ENCODE measurements around the gene HRC. TPM values are rescaled to one million over a fixed set of nuclear protein-coding genes. Genes with fewer than 3 reads are reported as not detected.

Gene HRC
- total RNA-seq = not detected

GRCh38 chr19:49155005-49155819 is at the start of gene HRC:
TSS of gene HRC (minus strand) at chr19:49155396. CDS start at chr19:49155237, 159 bp downstream.
- no peak within 1 kb of the TSS for H3K4me3 Mint-ChIP-seq
- H3K36me3 Mint-ChIP-seq (ENCODE audit: low read depth) = no peaks in the 10 kb centered on the region
- DNase-seq (no peak), ATAC-seq (no peak)
- ChIA-PET CTCF (interaction anchor here (1.5 kb wide), 1 partner anchor 44 kb away, joined by 4 read pairs; no protein-coding TSS in a partner anchor), POLR2A (interaction anchor here (0.6 kb wide), 1 partner anchor 12 kb away, joined by 3 read pairs; no protein-coding TSS in a partner anchor)
- H3K9me3 Mint-ChIP-seq (ENCODE audit: insufficient read depth) = peaks cover 4% of the 10 kb centered on the region
- peaks cover 59% of the 10 kb centered on the region for H3K27me3 Mint-ChIP-seq (ENCODE audit: low read depth)
- H3K4me1 Mint-ChIP-seq (ENCODE audit: low read depth) = peaks cover 23% of the 10 kb centered on the region
- H3K27ac Mint-ChIP-seq = no peak within 1 kb of the TSS

- DNase-seq = no peak
- no peak for ATAC-seq
- H3K4me1 Mint-ChIP-seq (ENCODE audit: low read depth) = peaks cover 8% of the 10 kb centered on the region
- ChIA-PET CTCF (interaction anchor here (2.1 kb wide), 1 partner anchor 104 kb away, joined by 5 read pairs; no protein-coding TSS in a partner anchor), POLR2A (no interaction called here)
- H3K27me3 Mint-ChIP-seq (ENCODE audit: low read depth) = no peaks in the 10 kb centered on the region
- H3K27ac Mint-ChIP-seq = no peak overlapping the region
- no peaks in the 10 kb centered on the region for H3K36me3 Mint-ChIP-seq (ENCODE audit: low read depth)
- no peaks in the 10 kb centered on the region for H3K9me3 Mint-ChIP-seq (ENCODE audit: insufficient read depth)
- no peak overlapping the region for H3K4me3 Mint-ChIP-seq
Observed at GRCh38 chr19:49201042-49201441, 45.8 kb upstream of the HRC start.

GRCh38 chr19:49200238-49200862 is 45.2 kb upstream of the HRC start:
- Mint-ChIP-seq H3K36me3 (ENCODE audit: low read depth) (no peaks in the 10 kb centered on the region), H3K9me3 (ENCODE audit: insufficient read depth) (no peaks in the 10 kb centered on the region), H3K27ac (no peak overlapping the region), H3K4me1 (ENCODE audit: low read depth) (peaks cover 8% of the 10 kb centered on the region), H3K27me3 (ENCODE audit: low read depth) (no peaks in the 10 kb centered on the region), H3K4me3 (no peak overlapping the region)
- DNase-seq (peak; percentile 23), ATAC-seq (peak; percentile 62)
- CTCF ChIA-PET = interaction anchor here (0.9 to 4.2 kb wide), 3 partner anchors 87 to 102 kb away, joined by 3 to 70 read pairs (median 3); partner anchors contain the start of gene LIN7B
- POLR2A ChIA-PET = no interaction called here

- no peak overlapping the region for H3K27ac Mint-ChIP-seq
- no peaks in the 10 kb centered on the region for H3K36me3 Mint-ChIP-seq (ENCODE audit: low read depth)
- ATAC-seq (no peak), DNase-seq (no peak)
- H3K27me3 Mint-ChIP-seq (ENCODE audit: low read depth) = peaks cover 2% of the 10 kb centered on the region
- H3K4me1 Mint-ChIP-seq (ENCODE audit: low read depth) = peaks cover 8% of the 10 kb centered on the region
- ChIA-PET POLR2A (no interaction called here), CTCF (interaction anchor here (0.8 to 4.2 kb wide), 2 partner anchors 98 to 105 kb away, joined by 3 to 70 read pairs; no protein-coding TSS in a partner anchor)
- no peaks in the 10 kb centered on the region for H3K9me3 Mint-ChIP-seq (ENCODE audit: insufficient read depth)
- H3K4me3 Mint-ChIP-seq = no peak overlapping the region
Observed at GRCh38 chr19:49196527-49197240, 41.5 kb upstream of the HRC start.

- Mint-ChIP-seq H3K27ac (no peak overlapping the region), H3K4me1 (ENCODE audit: low read depth) (peaks cover 12% of the 10 kb centered on the region), H3K27me3 (ENCODE audit: low read depth) (peaks cover 2% of the 10 kb centered on the region), H3K9me3 (ENCODE audit: insufficient read depth) (peaks cover 3% of the 10 kb centered on the region), H3K4me3 (no peak overlapping the region), H3K36me3 (ENCODE audit: low read depth) (no peaks in the 10 kb centered on the region)
- DNase-seq (no peak), ATAC-seq (no peak)
- CTCF ChIA-PET = no interaction called here
- POLR2A ChIA-PET = no interaction called here
Observed at GRCh38 chr19:49194408-49194807, 39.2 kb upstream of the HRC start.

GRCh38 chr19:49193822-49194394 is 38.7 kb upstream of the HRC start:
- H3K9me3 Mint-ChIP-seq (ENCODE audit: insufficient read depth) = peaks cover 3% of the 10 kb centered on the region
- H3K36me3 Mint-ChIP-seq (ENCODE audit: low read depth) = no peaks in the 10 kb centered on the region
- ChIA-PET POLR2A (interaction anchor here (0.6 kb wide), 1 partner anchor 180 kb away, joined by 3 read pairs; no protein-coding TSS in a partner anchor), CTCF (interaction anchor here (1.5 kb wide), 1 partner anchor 96 kb away, joined by 5 read pairs; no protein-coding TSS in a partner anchor)
- peaks cover 5% of the 10 kb centered on the region for H3K27me3 Mint-ChIP-seq (ENCODE audit: low read depth)
- H3K27ac Mint-ChIP-seq = no peak overlapping the region
- no peak overlapping the region for H3K4me3 Mint-ChIP-seq
- DNase-seq = no peak
- no peak for ATAC-seq
- H3K4me1 Mint-ChIP-seq (ENCODE audit: low read depth) = peaks cover 17% of the 10 kb centered on the region

- ChIA-PET POLR2A (no interaction called here), CTCF (interaction anchor here (4.4 kb wide), 1 partner anchor 8 kb away, joined by 16 read pairs; no protein-coding TSS in a partner anchor)
- Mint-ChIP-seq H3K36me3 (ENCODE audit: low read depth) (no peaks in the 10 kb centered on the region), H3K4me3 (no peak overlapping the region), H3K27ac (no peak overlapping the region), H3K9me3 (ENCODE audit: insufficient read depth) (peaks cover 3% of the 10 kb centered on the region), H3K4me1 (ENCODE audit: low read depth) (peaks cover 19% of the 10 kb centered on the region), H3K27me3 (ENCODE audit: low read depth) (peaks cover 7% of the 10 kb centered on the region)
- DNase-seq = no peak
- ATAC-seq = no peak
Observed at GRCh38 chr19:49190781-49191180, 35.6 kb upstream of the HRC start.

GRCh38 chr19:49189259-49189658 is 34.1 kb upstream of the HRC start:
- Mint-ChIP-seq H3K4me3 (no peak overlapping the region), H3K4me1 (ENCODE audit: low read depth) (peaks cover 19% of the 10 kb centered on the region), H3K9me3 (ENCODE audit: insufficient read depth) (peaks cover 8% of the 10 kb centered on the region), H3K27ac (peak overlapping the region; percentile 20), H3K27me3 (ENCODE audit: low read depth) (peaks cover 7% of the 10 kb centered on the region), H3K36me3 (ENCODE audit: low read depth) (no peaks in the 10 kb centered on the region)
- POLR2A ChIA-PET = interaction anchor here (0.6 to 0.7 kb wide), 2 partner anchors 95 to 662 kb away, joined by 3 to 4 read pairs; partner anchors contain the start of gene PTOV1
- no peak for ATAC-seq
- CTCF ChIA-PET = interaction anchor here (4.4 kb wide), 1 partner anchor 10 kb away, joined by 16 read pairs; no protein-coding TSS in a partner anchor
- DNase-seq = no peak

GRCh38 chr19:49188626-49189200 is 33.5 kb upstream of the HRC start:
- Mint-ChIP-seq H3K4me1 (ENCODE audit: low read depth) (peaks cover 19% of the 10 kb centered on the region), H3K9me3 (ENCODE audit: insufficient read depth) (peaks cover 12% of the 10 kb centered on the region), H3K27me3 (ENCODE audit: low read depth) (peaks cover 5% of the 10 kb centered on the region), H3K4me3 (no peak overlapping the region), H3K36me3 (ENCODE audit: low read depth) (peaks cover 2% of the 10 kb centered on the region), H3K27ac (peak overlapping the region; percentile 20)
- CTCF ChIA-PET = interaction anchor here (4.4 kb wide), 1 partner anchor 10 kb away, joined by 16 read pairs; no protein-coding TSS in a partner anchor
- POLR2A ChIA-PET = interaction anchor here (0.7 kb wide), 1 partner anchor 662 kb away, joined by 4 read pairs; the partner anchor contains the start of gene PTOV1
- no peak for DNase-seq
- ATAC-seq = no peak

GRCh38 chr19:49186108-49186507 is 30.9 kb upstream of the HRC start:
- CTCF ChIA-PET = interaction anchor here (1.1 to 3.4 kb wide), 2 partner anchors 12 to 89 kb away, joined by 3 to 19 read pairs; no protein-coding TSS in a partner anchor
- peaks cover 2% of the 10 kb centered on the region for H3K36me3 Mint-ChIP-seq (ENCODE audit: low read depth)

More at GRCh38 chr19:49186108-49186507, 30.9 kb upstream of the HRC start:
- Mint-ChIP-seq H3K4me3 (no peak overlapping the region), H3K27ac (no peak overlapping the region), H3K9me3 (ENCODE audit: insufficient read depth) (peaks cover 12% of the 10 kb centered on the region), H3K4me1 (ENCODE audit: low read depth) (peaks cover 19% of the 10 kb centered on the region), H3K27me3 (ENCODE audit: low read depth) (peaks cover 5% of the 10 kb centered on the region)
- POLR2A ChIA-PET = interaction anchor here (0.6 kb wide), 1 partner anchor 314 kb away, joined by 3 read pairs; no protein-coding TSS in a partner anchor
- DNase-seq = no peak
- ATAC-seq = no peak
